Spleen (tissue), 7 donors: ENCODE results near the gene FCHO2.

Experiments
- CTCF ChIP-seq, 11 experiments: fragments of 200-600 bp in 7 of 11; fragments of 450-650 bp in 4 of 11; sonication (generic) in 4 of 11; IDR thresholded peaks in 8 of 11; conservative IDR thresholded peaks in 3 of 11; 1 replicate in 7 of 11; 2 replicates in 4 of 11; pipeline versions ENCODE4 v1.4.0 to v1.8.0; 2016 to 2021; ENCODE audit warnings: antibody characterized with exemption in 11 of 11, inconsistent platforms in 4 of 11, mild to moderate bottlenecking in 1 of 11
- POLR2A ChIP-seq, 3 donors: fragments of 450-650 bp; IDR thresholded peaks; one replicate each; pipeline ENCODE4 v1.5.1; 2017; ENCODE audit warnings: antibody characterized with exemption in 3 of 3, mild to moderate bottlenecking in 1 of 3
- POLR2AphosphoS5 ChIP-seq, 3 donors: sonication (generic); formaldehyde crosslinking; IDR thresholded peaks; one replicate each; pipeline ENCODE4 v1.5.1; 2017; ENCODE audit warnings: antibody characterized with exemption in 3 of 3
- donor health status: DM: no; HTN: no; CAD: no; lungs with moderate emphysema.
- donor health status: DM: no; HTN: no; CAD: no.
- donor health status: DM: no; HTN: no; CAD: no.

DNA sequence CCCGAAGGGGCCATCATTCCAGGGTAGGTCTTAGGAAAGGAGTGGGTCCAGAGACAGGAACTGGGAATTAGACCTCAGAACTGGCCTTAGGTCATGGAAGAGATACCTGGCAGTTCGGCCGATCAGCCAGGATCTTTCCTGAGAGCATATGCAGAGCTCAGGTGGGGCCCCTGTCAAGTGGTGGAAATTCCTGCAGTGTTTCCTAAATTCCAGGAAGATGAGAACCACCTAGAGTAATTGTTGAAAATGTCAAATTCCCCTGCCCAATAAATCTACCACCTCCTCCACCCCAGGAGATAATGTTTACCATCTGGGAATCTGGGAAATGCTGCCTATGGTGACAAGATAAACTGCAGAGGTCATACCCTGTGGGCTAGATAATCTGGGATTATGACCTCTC is 179.2 kb downstream of the FCHO2 start:
- TF ChIP-seq CTCF (IDR thresholded peaks at IDR 0.05 in 8 of 11, conservative IDR thresholded peaks at IDR 0.05 in 3 of 11): no peak
- no peak for TF ChIP-seq POLR2A (IDR thresholded peaks at IDR 0.05)
- no peak for TF ChIP-seq POLR2AphosphoS5 (IDR thresholded peaks at IDR 0.05)
